GM18873 (cell line): ENCODE measurements around the gene CYP4A22.
"Not testable (repeated sequence)": the region's sequence is repeated elsewhere in the genome, so short reads cannot be mapped to it uniquely, and the experiment has no call there.

Experiments
- ATAC-seq: cut with Tn5 transposase; IDR thresholded peaks from one replicate; pipeline ENCODE4 v1.9.1; 2021; ENCODE audit warnings: mild to moderate bottlenecking, moderate library complexity, moderate number of reproducible peaks; ENCODE audit not compliant: unreplicated experiment, low FRiP score

CYP4A22 gene

GRCh38 chr1:47183308-47184089 lies 46.3 kb downstream of the CYP4A22 start:
- no peak for ATAC-seq

GRCh38 chr1:47184090-47184821 lies 47.0 kb downstream of the CYP4A22 start:
- ATAC-seq: no peak

DNA sequence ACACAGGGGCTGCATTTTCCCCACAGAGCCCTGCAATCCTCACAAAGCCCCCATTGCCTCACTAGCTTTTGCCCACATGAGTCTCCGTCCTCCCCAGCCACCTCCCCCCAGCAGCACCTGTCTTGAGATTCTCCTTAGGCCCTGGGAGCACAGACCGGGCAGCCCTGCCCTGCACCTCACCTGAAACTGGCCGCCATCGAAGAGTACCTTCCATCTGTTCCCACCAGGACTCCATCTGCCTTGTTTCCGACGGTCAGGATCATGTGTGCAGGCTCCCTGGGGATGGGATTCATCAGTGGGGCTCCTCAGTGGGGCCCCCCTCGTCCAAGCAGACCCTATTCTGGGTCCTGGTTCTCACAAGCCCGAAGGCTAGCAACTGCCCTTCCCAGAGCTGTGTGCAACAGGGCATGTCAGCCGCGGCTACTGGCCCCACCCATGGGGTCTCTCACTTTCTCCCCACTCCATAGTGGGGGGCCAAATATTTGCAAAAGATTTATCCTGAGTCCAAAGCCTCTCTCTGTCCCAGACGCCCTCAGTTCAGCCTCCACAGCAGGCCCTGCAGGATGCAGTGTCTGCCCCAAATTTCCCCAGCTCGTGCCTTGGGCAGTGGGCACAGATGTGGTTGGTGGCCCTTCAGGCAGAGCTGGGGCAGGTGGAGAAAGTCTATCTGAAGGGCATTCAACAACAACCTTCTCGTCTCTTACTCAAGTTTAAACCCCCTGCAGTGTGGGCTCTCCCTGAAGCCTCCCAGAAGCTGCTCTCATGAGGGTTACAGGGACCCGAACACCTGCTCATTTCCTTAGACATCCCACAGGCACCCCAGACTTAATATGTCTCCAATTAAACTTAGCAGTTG lies 47.8 kb downstream of the CYP4A22 start:
- ATAC-seq: no peak

DNA sequence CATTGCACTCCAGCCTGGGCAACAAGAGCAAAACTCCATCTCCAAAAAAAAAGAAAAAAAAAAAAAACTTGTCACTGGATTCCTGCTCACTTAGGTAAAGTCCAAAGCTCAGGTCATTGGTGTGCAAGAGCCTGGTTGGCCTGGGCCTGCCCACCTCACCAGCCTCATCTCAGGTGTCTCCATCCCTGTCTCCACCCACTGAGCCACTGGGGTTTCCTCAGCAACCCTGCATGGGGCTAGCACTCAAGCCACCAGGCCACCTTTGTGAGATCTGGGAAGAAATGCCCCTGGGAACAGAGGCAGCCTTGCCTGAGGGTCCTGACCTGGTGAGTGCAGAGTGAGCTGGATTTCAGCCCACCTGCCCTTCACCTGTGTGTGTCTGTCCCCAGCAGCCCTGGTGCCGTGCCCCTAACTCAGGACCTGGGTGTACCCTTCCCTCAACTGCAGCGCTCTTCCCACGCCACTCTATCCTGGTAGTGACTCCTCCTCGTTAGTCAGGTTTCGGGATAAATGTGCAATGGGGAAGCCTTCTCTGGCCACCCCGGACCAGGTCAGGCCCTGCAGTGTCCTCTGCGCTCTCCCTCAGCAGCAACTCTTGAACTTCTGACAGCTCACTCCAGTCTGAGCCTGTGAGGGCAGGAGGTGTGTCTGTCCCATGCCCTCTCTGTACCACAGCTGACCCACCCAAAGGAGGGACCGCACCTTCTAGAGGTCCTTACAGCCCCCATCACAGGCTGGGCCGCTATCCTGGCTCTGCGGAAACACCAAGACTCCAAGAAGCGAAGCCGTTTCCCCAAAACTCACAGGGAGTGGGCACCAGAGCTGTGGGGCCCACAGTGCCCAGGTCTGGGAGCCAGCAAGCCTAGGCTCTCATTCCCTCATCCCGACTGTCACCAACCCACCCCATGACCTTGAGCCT lies 49.3 kb downstream of the CYP4A22 start:
- no peak for ATAC-seq

DNA sequence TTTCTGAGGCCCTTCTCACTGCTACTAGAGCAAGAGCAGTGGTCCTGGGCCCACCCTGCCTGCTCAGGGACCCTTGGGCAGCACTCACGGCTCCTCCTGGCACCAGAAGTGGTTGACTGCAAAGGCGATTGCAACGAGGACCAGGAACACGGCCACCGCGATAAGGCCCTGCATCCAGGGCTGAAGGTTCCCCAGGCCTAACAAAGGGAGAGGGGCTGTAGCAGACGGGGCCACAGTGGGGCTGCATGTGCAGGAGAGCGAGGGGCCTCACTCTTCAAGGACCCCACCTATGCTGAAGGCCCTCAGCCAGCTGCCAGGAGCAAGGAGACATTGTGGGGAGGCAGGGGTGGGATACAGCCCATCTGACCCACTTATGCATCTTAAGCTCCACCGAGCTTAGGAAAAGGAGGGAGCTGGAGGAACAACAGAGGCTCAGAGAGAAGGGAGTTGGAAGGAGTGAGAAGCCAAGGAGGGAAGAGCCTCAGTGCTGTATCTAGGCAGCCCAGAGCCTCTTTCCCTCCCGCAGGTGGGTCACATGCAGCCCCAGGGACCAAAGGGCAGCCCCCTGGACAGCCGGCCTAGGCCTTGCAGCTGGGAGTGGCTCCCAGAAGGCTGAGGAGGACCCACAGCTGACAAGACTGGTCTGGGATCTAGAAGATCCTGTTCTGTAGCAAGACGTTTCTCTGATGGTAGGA lies 50.1 kb downstream of the CYP4A22 start:
- no peak for ATAC-seq

DNA sequence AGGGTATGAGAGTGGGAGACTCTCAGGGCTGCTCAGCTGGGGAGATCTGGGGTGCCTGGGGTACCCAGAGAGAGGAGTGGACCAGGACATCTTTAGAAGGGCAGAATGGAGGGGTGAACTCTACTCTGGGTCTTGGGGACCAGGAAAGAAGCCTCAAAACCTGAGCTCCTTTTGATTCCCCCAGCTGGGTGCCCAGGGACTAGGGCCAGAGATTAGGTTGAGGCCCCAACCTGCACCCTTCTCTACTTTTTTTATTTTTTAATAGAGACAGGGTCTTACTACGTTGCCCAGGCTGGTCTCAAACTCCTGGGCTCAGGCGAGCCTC lies 50.6 kb downstream of the CYP4A22 start:
- ATAC-seq: no peak

- ATAC-seq: no peak
Measured at GRCh38 chr1:47188791-47189785, 51.8 kb downstream of the CYP4A22 start.

- ATAC-seq: no peak
Measured at GRCh38 chr1:47189844-47190508, 52.7 kb downstream of the CYP4A22 start, which contains the start of gene PDZK1IP1. PDZK1IP1 (minus strand) TSS chr1:47190036; CDS start chr1:47189932, 104 bp downstream.

DNA sequence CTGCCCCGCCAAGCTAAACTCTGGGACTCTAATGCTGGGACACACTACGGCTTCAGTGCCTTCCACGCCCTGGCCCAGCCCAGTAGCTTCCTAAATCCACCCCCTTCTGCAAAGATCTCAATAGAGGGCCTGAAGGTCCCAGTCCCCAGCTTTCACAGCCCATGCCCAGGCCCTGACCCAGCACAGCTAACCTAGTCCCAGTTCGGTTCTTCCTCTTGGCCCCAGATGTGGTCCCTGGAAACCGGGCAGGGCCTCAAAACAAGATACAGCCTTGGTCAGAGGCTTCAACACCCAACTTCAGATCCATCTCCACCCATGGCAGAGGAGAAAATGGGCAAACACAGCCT lies 53.2 kb downstream of the CYP4A22 start:
- no peak for ATAC-seq

GRCh38 chr1:47190857-47191256 lies 53.6 kb downstream of the CYP4A22 start:
- no peak for ATAC-seq

- ATAC-seq: no peak
Measured at GRCh38 chr1:47191940-47192457, 54.8 kb downstream of the CYP4A22 start.

DNA sequence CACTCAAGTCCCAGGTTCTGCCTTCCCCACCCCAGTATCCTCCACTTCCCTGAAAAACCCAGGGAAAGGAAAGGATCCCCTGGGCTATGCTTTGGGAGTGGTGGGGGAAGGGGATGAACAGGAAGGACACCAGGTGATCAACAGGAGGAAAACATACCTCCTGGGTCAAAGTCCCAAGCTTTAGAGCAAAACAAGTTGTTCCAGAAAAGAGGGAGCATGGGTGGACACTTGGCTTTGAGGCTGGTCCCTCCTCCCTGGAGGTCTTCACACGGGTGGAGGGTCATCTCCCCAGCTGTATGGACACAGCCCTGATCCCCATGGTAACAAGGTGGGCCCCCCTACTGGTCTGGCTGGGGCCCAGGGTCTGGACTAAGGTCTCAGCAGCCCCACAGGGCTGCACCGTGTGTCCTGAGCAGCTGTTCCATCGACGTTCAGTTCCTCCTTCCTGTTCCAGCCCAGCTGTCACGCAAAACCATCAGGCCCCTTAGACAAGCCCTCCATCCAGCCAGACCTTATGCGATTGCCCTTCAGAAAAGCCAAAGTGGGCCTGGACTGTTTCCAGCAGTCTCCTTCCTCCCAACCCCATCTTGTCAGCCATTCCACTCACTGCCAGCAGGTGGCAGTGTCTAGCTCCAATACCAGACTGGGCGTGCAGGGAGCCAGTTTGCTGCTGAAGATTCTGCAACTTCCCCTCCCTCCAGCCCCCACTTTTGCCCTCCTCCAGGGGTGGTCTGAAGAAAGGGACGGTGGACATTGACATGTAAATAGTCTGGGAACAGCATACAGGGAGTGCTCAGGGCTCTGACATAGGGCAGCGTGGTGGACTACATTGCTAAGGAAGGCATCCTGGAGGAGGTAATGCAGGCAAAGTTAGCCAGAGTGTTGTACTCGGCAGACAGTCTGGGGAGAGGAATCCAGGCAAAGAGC lies 55.5 kb downstream of the CYP4A22 start:
- ATAC-seq: no peak

DNA sequence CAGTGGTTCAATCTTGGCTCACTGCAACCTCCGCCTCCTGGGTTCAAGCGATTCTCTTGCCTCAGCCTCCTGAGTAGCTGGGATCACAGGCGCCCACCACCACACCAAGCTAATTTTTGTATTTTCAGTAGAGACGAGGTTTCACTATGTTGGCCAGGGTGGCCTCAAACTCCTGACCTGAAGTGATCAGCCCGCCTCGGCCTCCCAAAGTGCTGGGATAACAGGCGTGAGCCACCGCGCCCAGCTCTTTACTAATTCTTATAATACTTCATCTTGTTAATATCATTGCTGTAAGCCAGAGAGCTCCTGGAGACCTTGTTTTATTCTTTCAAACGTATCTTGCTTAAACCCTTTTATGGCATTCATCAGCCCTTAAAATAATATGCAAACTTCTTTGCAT lies 56.3 kb downstream of the CYP4A22 start:
- not testable (repeated sequence) for ATAC-seq

DNA sequence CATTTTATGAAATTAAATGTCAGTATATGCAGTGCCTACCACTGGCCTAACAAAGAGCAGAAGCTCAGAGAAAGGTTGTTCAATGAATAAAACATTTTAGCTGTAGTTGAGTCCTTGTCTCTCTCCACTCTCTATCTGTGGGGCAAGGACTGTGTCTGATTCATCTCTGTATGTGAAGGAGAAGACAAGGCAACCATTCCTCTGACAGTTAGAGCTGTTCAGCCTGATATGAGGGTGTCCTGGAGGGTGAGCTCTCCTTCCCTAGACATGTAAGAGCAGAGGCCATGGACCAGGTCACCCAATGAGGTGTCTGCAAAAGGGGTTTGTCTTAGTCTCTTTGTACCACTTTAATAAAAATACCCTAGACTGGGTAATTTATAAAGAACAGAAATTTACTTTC lies 57.1 kb downstream of the CYP4A22 start:
- ATAC-seq: no peak

DNA sequence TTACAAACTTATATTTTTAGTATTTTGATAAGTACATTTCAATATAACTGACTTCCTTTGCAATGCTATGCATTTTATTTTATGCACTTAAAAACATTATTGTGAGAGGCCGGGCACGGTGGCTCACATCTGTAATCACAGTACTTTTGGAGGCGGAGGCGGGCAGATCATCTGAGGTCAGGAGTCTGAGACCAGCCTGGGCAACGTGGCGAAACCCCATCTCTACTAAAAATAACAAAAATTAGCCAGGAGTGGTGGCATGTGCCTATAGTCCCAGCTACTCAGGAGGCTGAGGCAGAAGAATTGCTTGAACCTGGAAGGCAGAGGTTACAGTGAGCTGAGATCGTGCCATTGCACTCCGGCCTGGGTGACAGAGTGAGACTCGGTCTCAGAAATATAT lies 58.7 kb downstream of the CYP4A22 start:
- not testable (repeated sequence) for ATAC-seq

GRCh38 chr1:47196622-47197021 lies 59.4 kb downstream of the CYP4A22 start:
- no peak for ATAC-seq

GRCh38 chr1:47198214-47198613 lies 61.0 kb downstream of the CYP4A22 start:
- ATAC-seq: no peak
